AG08395 (cell line): ENCODE results near the gene CEP104.

Source experiments
- DNase-seq: peaks from one replicate; pipeline ENCODE4 v3.0.0; 2012; ENCODE audit warnings: mixed read lengths, low spot score

CEP104 gene

DNA sequence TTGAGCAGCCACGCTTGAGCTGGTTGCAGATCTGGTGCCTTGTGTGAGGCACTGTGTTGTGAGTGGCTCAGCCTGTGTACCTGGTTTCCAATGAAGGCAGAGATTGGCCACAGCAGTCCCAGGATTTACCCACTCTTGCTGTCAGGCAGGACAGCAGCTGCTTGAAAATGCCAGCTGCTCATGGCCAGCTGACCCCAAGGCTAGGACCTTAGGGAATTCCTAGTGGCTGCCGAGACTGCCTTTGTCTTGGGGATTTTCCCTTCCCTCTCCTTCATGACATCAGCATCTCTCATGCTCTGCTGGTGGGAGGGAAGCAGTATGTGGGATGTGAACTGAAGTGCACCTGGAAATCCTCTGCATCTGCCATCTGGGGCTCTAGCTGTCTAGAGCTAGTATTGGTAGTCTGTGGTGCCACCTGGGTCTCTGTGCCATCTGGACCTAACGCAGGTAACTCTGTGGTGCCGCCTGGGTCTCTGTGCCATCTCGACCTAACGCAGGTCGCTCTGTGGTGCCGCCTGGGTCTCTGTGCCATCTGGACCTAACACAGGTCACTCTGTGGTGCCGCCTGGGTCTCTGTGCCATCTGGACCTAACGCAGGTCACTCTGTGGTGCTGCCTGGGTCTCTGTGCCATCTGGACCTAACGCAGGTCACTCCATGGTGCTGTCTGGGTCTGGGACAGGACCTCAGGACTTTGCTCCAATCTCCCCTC is 56.9 kb downstream of the CEP104 start:
- no peak for DNase-seq

DNA sequence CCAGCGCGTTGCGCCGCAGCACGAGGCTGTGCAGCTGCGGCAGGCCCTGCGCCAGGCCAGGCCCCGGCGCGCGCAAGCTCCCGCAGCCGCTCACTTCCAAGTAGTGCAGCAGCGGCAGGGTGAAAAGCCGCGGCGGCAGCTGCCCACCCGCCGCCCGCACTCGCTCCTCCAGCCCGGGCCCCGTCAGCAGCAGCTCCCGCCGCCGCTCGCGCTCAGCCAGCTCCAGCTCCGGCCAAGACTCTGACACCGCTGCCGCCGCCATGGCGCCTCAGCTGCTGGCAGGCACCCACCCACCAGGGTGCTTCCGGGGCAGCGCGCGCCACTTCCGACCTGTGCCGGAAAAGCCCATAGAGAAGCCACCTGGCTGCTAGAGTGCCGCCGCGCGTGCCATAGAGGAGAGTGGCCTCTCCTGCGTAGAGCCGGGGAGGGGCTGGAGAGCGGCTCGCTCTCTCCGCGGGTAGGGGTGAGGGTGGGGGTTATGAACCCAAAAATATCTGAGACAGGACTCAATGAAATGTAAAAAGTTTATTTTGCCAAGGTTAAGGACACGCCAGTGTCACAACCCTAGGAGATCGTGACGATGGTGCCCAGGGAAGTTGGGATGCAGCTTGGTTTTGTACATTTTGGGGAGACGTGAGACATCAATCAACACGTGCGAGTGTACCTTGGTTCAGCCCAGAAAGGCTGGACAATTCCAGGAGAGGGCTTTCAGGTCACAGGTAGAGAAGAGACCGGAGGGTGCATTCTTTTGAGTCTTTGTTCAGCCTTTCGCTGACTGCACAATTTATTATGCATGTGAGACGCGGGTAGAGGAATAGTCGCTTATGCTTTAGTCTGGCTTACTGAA is 60.6 kb downstream of the CEP104 start, which contains the start of gene LRRC47:
TSS of gene LRRC47 (minus strand) at position 284 of the 847 bp plus-strand sequence. CDS start at position 262, 22 bp downstream.
- peak; percentile 98 for DNase-seq

DNA sequence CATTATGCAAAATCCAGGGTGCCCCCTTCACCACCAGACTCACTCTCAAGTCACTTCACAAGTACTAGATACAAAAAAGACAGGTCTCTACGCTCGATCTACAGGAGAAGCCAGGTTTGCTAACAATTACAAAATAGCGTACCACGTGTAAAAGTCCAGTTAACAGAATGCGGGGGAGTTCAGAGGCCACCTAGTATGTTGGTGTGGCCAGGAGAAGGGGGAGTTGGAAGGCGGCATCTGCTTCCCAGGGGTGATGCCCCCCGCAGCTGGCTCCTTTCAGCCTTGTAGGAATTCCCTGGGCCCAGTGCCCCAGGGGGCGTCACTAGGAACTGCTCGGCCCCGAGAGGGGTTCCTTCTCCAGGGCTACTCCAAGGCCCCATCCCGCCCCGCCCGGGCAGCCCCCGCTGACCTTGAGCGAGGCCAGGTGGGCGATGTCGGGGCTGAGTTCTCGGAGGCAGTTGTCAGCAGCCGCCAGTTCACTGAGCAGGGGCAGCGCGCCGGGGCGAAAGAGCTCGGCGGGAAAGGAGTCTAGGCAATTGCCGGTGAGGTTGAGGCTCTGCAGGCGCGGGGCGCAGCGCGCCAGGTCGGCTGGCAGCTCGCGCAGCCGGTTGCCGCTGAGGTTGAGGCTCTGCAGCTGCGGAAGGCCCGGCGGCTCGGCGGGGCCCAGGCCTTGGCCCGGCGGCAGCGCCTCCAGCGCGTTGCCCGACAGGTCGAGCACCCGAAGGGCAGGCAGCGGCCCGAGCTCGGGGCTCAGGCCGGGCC is 61.4 kb downstream of the CEP104 start:
- DNase-seq, result no peak

DNA sequence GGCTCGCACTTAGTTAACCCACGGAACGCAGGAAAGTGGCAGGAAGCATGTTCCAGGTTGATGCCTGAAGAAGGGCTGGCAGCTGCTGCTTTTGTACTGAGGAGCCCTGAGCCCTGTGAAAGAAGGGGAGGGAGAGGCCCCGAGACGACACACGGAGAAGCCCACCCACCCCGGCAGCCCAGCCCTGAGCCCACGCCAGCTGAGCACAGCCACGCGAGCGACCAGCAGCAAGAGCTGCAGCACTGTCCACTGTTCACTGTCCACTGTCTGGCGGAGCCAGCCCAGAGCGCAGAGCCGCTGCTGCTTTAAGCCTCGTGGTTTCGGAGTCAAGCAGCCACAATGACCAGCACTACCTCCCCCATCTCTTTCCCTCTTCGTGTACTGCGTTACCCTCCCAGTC is 66.1 kb downstream of the CEP104 start:
- DNase-seq, result no peak

DNA sequence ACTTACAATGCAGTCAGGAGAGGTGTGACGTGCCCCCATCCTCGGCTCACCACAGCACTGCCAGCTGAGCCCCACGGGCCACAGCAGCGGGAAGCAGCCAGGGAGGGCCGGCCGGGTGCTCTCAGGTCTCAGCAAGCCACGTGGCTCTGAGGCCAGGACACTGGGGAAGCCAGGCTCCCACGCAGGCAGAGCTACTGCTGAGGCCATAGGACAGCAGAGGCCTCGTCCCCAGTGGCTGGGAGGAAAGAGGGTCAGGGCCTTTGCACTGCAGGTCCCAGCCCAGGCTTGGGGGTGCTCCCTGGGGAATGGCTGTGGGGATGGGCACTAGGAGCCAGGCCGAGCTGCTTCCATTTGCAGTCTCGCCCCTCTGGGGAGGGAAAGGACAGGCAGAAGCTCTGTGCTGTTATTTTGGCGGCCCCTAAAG is 66.5 kb downstream of the CEP104 start:
- no peak for DNase-seq

DNA sequence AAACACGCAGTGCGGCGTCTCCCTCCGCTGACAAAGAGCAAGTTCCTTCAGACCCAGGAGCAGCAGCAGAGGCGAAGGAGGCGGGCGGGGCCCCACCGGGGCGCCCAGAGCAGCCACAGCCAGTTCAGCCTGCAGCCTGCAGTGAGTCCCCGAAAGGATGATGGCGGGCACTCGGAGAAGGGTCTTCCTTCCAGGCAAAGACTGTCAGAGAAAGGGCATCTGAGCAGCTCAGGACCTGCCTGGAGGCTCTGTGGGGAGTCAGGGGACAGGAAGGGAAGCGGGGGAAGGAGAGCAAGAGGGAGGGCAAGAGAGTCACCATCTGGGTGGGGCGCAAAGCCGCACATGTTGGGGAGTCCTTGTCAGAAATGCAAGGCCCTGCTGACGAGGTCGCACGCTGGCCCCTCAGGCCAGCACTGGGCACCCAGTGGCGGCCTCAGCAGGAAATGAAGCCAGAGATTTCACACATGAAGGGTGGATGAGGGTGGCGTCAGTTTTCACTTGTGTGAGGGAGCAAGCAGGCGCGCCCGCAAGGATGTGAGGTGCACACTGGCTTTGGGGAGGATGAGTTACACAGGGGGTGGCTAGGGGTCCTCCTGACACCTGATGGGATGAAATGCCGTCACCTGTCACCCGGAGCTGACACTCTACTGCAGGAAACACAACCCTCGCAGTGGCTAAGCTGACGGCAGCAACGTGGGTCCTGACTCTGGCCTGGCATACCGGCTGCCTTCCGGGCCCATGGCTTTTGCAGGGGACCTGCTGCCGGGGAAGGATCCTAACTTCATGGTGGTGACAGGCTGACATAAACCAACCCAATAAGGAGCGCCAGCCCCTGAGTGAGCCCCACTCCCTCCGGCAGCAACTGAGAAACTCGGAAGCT is 67.3 kb downstream of the CEP104 start:
- no peak for DNase-seq

DNA sequence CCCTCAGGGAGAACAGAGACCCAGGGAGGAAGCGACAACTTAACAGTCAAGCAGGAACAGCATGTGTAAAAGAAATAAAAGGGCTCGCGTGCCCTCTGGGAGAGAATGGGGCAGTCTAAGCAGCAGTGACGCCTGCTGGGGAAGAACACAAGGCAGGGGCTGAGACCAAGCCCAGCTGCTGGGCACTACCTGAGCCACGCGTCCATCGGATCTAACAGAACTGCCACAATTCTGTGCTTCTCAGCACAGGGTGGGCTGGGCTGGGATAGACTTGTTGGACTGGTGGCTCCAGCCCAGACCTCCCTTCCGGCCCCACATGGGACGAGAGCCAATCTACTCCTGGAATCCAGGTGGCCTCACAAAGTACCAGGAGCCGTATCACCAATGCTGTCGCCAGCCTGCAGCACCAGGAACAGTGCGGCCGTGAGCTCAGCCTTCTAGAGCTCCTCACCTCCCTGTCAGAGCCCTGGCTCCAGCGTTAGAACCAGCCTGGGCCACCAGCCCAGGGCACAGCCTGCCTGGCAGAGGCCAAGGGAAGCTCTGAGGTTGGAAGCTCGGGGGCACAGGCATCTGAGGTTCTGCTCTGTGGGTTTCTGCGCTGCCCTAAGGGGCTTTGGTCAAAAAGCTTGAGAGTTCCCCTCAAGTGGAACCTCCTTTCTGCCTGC is 68.1 kb downstream of the CEP104 start:
- no peak for DNase-seq

DNA sequence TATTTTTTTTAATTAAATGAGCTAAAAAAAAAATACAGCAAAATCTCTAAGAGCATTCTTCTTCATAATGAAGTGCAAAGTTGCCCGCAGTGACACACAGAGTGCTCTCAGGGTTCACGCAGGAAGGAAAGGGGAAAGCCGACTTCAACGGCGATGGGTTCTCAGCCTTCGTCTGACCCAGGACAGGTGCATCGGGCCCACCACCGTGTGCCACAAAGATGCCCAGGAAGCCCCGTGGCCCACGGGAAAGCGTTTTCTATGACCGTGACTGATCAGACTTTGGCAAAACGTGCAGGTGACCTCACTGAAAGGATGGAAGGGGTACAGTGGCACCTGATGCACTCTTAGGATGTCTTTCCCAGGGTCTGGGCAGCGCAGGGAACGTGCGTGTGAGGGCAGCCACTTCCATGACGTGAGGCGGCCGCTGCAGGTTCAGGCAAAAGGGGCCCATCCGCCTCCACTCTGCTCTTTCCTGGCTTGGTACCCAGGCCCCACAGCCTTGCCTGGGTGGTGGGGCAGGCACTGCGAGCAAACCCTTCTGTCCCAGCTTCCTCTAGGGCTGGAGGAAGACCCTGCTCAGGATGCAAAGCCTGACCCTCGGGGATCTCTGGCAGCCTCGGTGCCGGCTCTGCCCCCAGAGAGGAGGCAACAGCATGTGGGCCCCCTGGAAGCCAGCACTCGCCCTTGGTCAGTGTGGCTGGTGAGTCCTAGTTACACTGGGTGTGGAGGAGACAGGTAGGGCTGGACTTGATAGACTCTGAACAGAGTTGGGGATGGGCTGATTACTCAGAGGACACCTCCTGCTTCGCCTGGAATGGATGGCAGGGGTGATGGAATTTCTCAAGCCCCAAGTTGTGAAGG is 69.0 kb downstream of the CEP104 start:
- no peak for DNase-seq

DNA sequence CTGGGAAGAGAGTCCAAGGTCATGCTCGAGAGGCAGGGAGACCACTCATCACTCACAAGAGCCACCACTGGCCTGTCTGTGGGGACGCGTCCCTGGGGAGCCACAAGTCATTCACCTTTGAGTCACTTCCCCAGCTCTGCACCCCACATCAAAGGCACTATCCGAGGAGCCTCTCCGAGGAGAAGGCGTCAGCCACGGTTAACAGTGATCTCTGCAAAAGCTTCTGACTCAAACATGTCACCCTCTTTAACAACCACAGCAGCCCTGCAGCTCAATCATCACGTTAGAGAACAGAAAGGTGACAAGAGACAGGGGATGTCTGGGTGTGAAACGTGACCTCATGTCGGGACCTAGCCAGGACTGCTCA is 69.7 kb downstream of the CEP104 start:
- no peak for DNase-seq

DNA sequence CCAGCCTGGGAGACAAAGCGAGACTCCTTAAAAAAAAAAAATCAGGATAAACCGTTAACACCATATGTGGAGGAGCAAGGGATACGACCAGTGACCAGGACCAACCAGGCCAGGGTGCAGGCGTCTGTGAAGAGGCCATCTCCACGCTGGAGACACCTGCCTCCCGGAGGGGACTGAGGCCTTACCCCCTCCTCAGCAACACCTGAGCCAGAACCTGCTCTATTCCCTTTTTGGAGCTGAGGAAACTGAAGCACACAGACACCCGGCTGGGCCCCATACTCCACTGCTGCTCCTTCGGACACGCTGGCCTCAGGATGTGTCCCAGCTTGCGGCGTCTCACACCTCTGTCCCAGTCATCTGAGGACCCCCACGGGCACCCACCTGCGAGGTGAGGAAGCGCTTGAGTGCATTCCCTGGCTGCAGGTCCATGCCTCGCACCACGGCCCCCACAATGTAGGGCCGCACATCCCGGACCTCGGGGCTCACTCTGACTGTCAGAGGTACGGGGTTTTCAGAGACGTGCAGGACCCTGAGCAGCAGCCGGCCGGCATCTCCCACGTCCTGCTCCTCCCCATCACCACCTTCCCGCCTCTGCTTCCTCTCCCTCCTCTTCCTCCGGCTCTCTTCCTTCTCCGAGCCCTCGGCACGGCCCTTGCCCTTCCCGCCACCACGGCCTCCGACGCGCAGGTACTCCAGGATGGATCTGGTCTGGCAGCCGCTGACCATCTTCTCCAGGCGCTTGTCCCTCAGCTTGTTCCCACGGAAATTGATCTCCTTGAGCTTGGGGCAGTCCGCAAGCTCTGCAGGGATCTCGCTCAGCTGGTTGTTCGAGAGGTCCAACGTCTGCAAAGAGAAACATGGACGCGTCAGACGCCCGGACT is 70.3 kb downstream of the CEP104 start:
- no peak for DNase-seq

DNA sequence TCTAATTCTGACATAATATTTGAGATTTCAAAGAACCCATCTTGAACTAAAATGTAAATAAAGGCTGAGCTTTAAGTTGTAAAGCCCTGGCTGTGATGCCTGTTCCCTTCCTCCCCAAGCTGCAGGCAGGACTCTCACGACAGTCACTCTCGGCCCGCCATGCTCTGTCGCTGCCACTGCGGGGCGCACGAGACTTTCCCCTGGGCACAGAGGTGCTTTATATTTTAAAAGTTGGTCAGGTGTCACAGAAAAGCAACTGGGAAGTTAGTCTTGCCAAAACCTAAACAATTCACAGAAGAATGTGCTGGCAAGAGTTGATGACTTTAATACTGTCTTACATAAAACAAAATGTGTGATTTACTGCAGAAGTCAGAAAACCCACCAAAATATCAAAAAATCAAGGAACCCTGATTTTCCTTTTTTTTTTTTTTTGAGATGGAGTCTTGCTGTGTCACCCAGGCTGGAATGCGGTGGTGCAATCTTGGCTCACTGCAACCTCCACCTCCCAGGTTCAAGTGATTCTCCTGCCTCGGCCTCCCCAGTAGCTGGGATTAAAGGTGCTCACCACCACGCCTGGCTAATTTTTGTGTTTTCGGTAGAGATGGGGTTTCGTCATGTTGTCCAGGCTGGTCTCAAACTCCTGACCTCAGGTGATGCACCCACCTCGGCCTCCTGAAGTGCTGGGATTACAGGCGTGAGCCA is 71.4 kb downstream of the CEP104 start:
- DNase-seq, result no peak

DNA sequence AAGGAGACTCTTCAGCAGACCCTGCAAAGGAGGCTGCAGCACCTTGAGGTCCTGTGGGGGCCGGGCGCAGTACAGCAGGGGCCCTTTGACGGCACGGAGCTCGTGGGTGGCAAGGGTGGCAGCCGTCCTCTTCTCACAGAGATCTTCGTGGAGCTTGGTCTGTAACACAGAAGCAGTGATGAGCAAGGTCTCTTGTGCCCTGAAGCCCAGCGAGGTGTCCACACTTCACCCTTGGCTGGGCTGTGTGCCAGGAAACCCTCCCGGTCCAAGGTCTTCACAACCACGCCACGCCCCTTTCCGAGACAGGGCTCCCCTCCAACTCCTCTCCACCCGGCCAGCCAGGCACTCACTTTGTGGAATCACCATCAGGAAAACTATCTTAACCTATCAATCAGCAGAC is 72.0 kb downstream of the CEP104 start:
- DNase-seq, result no peak

DNA sequence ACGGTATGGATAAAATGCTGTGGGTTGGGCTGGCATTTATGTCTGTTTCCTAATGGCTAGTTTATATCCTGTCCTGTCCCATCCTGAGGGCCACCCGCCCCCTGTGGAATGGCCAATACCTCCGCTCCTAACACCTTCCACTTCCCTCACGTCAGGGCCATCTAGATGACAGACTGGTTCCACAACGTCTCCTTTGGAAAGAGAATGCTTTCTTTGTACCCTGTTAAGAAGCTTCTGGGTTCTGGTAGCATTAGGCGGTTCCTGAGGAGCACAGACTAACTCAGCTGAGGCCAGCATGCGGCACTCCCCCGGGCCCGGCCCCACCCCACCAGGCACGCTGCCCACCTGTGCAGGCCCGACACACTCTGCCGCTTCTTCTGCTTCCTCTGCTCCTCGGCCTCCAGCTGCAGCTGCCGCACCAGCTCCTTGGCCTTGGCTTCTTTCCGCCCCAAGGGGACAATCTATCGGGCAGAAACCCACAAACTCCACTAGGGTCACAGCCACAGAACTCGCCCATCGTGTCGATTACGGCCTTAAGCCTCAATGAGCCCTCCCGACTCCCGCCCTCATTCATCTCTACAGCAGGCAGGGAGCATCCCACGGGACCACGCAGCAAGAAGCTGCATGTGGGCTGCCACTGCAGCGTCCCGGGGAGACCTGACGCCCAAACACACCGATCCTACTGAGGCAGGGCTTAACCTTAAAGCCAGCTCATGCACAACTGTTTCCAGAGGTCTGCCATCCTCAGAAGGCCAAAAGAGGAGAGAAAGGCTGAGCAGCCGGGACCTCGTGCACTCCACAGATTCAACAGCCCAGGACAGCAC is 73.1 kb downstream of the CEP104 start:
- DNase-seq, result no peak

DNA sequence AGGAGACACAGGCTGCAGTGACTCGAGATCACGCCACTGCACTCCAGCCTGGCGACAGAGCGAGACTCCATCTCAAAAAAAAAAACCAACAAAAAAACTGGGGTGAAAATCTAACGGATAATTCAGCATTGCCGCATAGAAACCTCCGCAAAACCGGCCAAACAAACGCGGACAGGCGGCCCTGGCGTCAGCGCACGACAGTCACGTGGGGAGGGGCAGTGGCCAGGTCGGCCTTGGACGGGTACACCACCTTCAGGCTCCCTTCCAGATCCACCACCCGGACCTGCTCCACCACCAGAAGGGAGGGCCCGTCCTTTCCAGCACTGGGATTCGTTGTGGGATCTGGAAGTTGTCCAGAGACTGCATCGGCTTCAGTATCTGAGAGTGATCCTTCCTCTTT is 76.1 kb downstream of the CEP104 start:
- no peak for DNase-seq

DNA sequence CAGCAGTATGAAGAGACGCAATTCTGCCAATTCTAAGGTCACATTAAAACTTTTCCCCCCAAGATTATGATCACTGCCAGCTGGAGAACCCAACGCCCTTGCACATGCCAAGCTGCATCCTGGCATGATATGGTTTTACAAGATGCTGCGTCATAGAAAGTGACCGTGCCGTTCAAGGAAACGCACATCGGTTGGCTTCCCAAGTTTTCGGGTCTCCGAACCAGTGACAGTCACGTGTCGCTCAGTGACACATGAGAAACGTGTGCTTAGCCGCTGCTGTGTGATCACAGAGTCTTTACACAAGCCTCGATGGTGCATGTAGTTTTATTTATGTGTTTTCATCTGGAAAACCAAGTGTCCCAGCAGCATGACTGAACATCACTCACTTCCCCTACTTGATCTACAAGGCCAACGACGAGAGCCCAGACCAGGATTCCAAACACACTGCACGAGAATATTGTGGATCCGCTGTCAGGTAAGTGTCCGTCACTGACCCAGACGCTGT is 77.0 kb downstream of the CEP104 start:
- DNase-seq, result no peak

DNA sequence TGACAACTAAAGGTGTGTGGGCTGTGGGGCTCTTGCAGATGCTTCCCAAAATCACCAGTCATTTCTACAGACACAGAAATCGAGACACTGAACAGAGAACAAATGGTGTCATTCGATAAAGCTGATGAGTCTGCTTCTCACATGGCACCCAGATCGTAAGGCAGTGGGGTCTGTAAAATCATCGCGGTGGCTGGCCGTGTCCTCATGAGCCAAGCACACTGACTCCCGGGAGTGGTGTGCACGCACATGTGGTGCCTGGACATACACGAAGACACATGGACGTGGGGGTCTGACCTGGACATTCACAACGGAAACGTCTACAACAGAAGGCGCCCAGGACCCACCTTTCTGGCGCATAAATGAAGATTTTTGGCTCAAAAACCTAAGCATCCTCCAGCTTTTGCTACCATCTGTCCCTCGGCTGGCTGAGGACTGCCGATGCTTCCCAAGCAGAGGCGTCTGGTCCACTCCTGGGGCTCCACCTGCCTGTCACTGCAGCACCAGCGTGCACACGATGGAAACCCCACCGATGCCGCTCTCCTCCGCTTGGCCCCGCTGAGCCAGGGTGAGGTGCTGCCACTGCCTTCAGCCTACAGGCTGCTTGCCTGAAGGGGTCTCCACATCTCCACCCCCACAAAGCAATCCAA is 77.6 kb downstream of the CEP104 start:
- DNase-seq, result no peak
